Glomerular visceral epithelial cell (primary cell): ENCODE results near the gene GRIFIN.

Experiments
- DNase-seq: peaks from one replicate; pipeline ENCODE4 v3.0.0-alpha.2; 2016; ENCODE audit errors: extremely low spot score

The GRIFIN gene

GRCh38 chr7:2498708-2499107, 22.5 kb upstream of the GRIFIN start:
- DNase-seq, result no peak

- DNase-seq, result no peak
Measured at GRCh38 chr7:2497500-2498336, 21.5 kb upstream of the GRIFIN start.

GRCh38 chr7:2497065-2497464, 20.9 kb upstream of the GRIFIN start:
- no peak for DNase-seq

GRCh38 chr7:2496375-2496774, 20.2 kb upstream of the GRIFIN start:
- DNase-seq, result no peak

- DNase-seq, result no peak
Measured at GRCh38 chr7:2495418-2496299, 19.5 kb upstream of the GRIFIN start.

GRCh38 chr7:2494191-2495130, 18.3 kb upstream of the GRIFIN start:
- no peak for DNase-seq

- no peak for DNase-seq
Measured at GRCh38 chr7:2493205-2494164, 17.3 kb upstream of the GRIFIN start.

GRCh38 chr7:2492038-2492437, 15.8 kb upstream of the GRIFIN start:
- no peak for DNase-seq

GRCh38 chr7:2490181-2490651, 14.0 kb upstream of the GRIFIN start:
- no peak for DNase-seq

GRCh38 chr7:2488681-2489080, 12.5 kb upstream of the GRIFIN start:
- no peak for DNase-seq

GRCh38 chr7:2488272-2488645, 12.1 kb upstream of the GRIFIN start:
- no peak for DNase-seq

- DNase-seq, result no peak
Measured at GRCh38 chr7:2487586-2488271, 11.5 kb upstream of the GRIFIN start.

GRCh38 chr7:2484868-2485267, 8.7 kb upstream of the GRIFIN start:
- no peak for DNase-seq

- no peak for DNase-seq
Measured at GRCh38 chr7:2483494-2483893, 7.3 kb upstream of the GRIFIN start.

- DNase-seq, result no peak
Measured at GRCh38 chr7:2482725-2483451, 6.7 kb upstream of the GRIFIN start.

- DNase-seq, result no peak
Measured at GRCh38 chr7:2481195-2481594, 5.0 kb upstream of the GRIFIN start.

- no peak for DNase-seq
Measured at GRCh38 chr7:2480070-2480408, 3.8 kb upstream of the GRIFIN start.

GRCh38 chr7:2479276-2480069, 3.3 kb upstream of the GRIFIN start:
- DNase-seq, result no peak

GRCh38 chr7:2478800-2479199, 2.6 kb upstream of the GRIFIN start:
- DNase-seq, result no peak
